Heart right ventricle (tissue), 16 donors: ENCODE results near the gene MSANTD1. TPM values are rescaled to one million over a fixed set of nuclear protein-coding genes. Genes with fewer than 3 reads are reported as not detected.

Source experiments
- ATAC-seq, 8 donors: fragments of 200-7000 bp; cut with Tn5 transposase; one replicate each; pipeline ENCODE4 v1.9.1; 2020; ENCODE audit warnings: mild to moderate bottlenecking in 8 of 8, moderate library complexity in 8 of 8, moderate number of reproducible peaks in 1 of 8
- DNase-seq, 2 donors: peaks; one replicate each; pipeline ENCODE4 v3.0.0-alpha.2; 2020
- H3K27ac ChIP-seq, 10 donors: fragments of 200-600 bp; sonication (generic) in 2 of 10; one replicate each; pipeline versions ENCODE4 v1.5.0 to v1.8.0; 2020 to 2022; ENCODE audit warnings: mild to moderate bottlenecking in 3 of 10
- H3K27me3 ChIP-seq, 7 donors: fragments of 200-600 bp; one replicate each; pipeline ENCODE4 v1.8.0; 2021 to 2022; ENCODE audit warnings: mild to moderate bottlenecking in 2 of 7
- H3K36me3 ChIP-seq, 9 donors: fragments of 200-600 bp; sonication (generic) in 1 of 9; one replicate each; pipeline versions ENCODE4 v1.5.0 to v1.8.0; 2020 to 2022; ENCODE audit warnings: mild to moderate bottlenecking in 2 of 9
- H3K4me1 ChIP-seq, 9 donors: fragments of 200-600 bp; sonication (generic) in 1 of 9; one replicate each; pipeline versions ENCODE4 v1.5.0 to v1.8.0; 2020 to 2022; ENCODE audit warnings: mild to moderate bottlenecking in 4 of 9
- H3K4me3 ChIP-seq, 10 donors: fragments of 200-600 bp; sonication (generic) in 2 of 10; one replicate each; pipeline versions ENCODE4 v1.5.0 to v1.8.0; 2020 to 2022; ENCODE audit warnings: mild to moderate bottlenecking in 7 of 10, moderate library complexity in 2 of 10
- H3K9me3 ChIP-seq, 11 donors: fragments of 200-600 bp in 10 of 11; sonication (generic) in 2 of 11; one replicate each; pipeline versions ENCODE4 v1.5.0 to v1.8.0; 2013 to 2022; ENCODE audit warnings: mild to moderate bottlenecking in 2 of 11, control low read depth in 1 of 11, moderate library complexity in 1 of 11
- CTCF ChIP-seq, 9 donors: fragments of 200-600 bp; sonication (generic) in 2 of 9; IDR thresholded peaks; one replicate each; pipeline versions ENCODE4 v1.5.0 to v1.8.0; 2021 to 2022; ENCODE audit warnings: antibody characterized with exemption in 9 of 9, mild to moderate bottlenecking in 5 of 9, moderate library complexity in 1 of 9
- WGBS, 2 donors: extraction: QIAGEN DNeasy Blood & Tissue Kit; methylation state at CpG; one replicate each; pipeline ENCODE4 v1.1.7; 2013; ENCODE audit warnings: inconsistent platforms in 1 of 2; 5-methylcytosine and 5-hydroxymethylcytosine counted together
- intact Hi-C, 10 donors: fragments of 100-400 bp; cut with DNase I; formaldehyde crosslinking; loops; one replicate each; pipeline versions ENCODE4 v1.11.1 to v1.14.2; 2022
- polyA plus RNA-seq, 2 donors: library from polyadenylated mRNA; stranded (reverse); fragments of 200-250 nt; gene quantifications; one replicate each; pipeline ENCODE4 v1.2.3, GENCODE V29; 2013
- total RNA-seq, 10 donors: library from RNA; stranded (reverse); fragmentation: NEBNext Ultra II Directional in 3 of 10; extraction: Animal tissue kit (Norgen Biotek cat#: 25700) in 3 of 10; gene quantifications; one replicate each; pipeline versions ENCODE4 v1.2.1 to v1.2.4, GENCODE V29; 2021 to 2023
- donor health status: Arrhythmogenic right ventricular cardiomyopathy.
- donor health status: ischemic (EF 13 %, LVEDD 7.1; RV severe dilation, severe dysfunction).
- donor health status: healthy with polysubstance abuse.
- donor health status: DM: no; HTN: yes; CAD: no.
- donor health status: DM: no; HTN: no; CAD: no.
- donor health status: ischemic (EF 25% LVEDD 6.9; RV normal size, moderate dysfunction).
- donor health status: ischemic (EF 25% LVEDD 5.7; RV mildly dilated, moderate dysfunction).
- donor health status: healthy.
- donor health status: DM: yes; HTN: yes; CAD: no.
- donor health status: Ischemic cardiomyopathy.
- donor health status: ischemic (EF 35%, LVEDD 5.7; RV mildly dilated, moderate dysfunction).
- donor health status: nonischemic (EF 11% LVEDD 7.7; RV severe dilation, severe dysfunction).
- donor health status: DM: yes; HTN: yes; CAD: no.
- donor health status: PGD.
- donor health status: ischemic (EF 29% LVEDD 5.4; RV normal size, mild dysfunction).
- donor health status: nonischemic (EF 23%, LVEDD 6.1; RV moderate dilation, normal function).

The MSANTD1 gene
- total and polyA plus RNA-seq, 12 donors: 0.25 to 1.2 (median 0.41) TPM

- DNase-seq (no peak), ATAC-seq (no peak)
- no peak for TF ChIP-seq CTCF (IDR thresholded peaks at IDR 0.05)
- Histone ChIP-seq H3K27ac (no peak overlapping the region), H3K9me3 (no peaks in the 10 kb centered on the region), H3K4me3 (no peak overlapping the region), H3K27me3 (no peaks in the 10 kb centered on the region), H3K36me3 (peaks cover 0 to 3% (median 0%) of the 10 kb centered on the region in 9 donors), H3K4me1 (no peaks in the 10 kb centered on the region)
- WGBS, 2 donors: 90 to 91% methylated on average over 14 of the region's 14 CpGs
- intact Hi-C loops: no loop called here
These were observed 1.5 kb downstream of the MSANTD1 start for GRCh38 chr4:3250438-3250955.

DNA sequence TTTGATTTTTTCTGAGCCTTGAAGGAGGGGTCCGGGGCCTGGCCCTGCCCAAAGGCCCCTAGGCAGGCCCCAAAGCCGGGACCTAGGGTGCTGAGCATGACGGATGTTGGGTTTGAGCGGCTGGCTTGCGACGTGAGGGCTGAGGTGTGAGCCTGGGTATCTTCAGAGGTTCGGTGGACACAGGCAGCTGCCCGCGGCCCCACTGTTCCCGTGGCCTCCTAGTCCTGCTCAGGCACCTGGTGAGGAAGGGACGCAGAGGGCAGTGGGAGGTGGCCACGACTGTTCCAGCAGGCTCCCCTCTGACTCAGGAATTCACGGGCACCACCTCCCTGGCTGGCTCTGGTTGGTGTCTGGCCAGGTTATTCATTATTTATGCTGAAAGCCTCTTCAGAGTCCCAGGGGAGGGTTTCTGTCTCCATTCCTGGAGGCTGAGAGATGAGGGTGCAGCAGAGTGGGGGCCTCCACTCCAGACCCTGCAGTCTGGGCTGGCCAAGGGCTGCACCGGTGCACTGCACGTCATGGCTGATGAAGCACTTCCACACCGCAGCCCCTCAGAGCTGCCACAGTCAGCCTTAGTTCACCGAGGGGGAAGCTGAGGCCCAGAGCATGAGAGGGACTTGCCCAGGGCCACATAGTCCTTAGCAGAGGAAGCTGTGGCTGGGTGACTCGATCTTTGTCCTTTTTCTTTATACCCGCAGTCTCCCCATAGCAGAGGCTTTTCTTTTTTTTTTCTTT, 2.2 kb downstream of the MSANTD1 start:
- no peak for TF ChIP-seq CTCF (IDR thresholded peaks at IDR 0.05)
- intact Hi-C loops: no loop called here
- Histone ChIP-seq H3K27me3 (no peaks in the 10 kb centered on the region), H3K27ac (no peak overlapping the region), H3K4me1 (no peaks in the 10 kb centered on the region), H3K36me3 (peaks cover 0 to 3% (median 0%) of the 10 kb centered on the region in 9 donors), H3K9me3 (no peaks in the 10 kb centered on the region), H3K4me3 (no peak overlapping the region)
- DNase-seq: no peak
- ATAC-seq: no peak
- 94 to 96% methylated on average over 19 of the region's 19 CpGs for WGBS, 2 donors

DNA sequence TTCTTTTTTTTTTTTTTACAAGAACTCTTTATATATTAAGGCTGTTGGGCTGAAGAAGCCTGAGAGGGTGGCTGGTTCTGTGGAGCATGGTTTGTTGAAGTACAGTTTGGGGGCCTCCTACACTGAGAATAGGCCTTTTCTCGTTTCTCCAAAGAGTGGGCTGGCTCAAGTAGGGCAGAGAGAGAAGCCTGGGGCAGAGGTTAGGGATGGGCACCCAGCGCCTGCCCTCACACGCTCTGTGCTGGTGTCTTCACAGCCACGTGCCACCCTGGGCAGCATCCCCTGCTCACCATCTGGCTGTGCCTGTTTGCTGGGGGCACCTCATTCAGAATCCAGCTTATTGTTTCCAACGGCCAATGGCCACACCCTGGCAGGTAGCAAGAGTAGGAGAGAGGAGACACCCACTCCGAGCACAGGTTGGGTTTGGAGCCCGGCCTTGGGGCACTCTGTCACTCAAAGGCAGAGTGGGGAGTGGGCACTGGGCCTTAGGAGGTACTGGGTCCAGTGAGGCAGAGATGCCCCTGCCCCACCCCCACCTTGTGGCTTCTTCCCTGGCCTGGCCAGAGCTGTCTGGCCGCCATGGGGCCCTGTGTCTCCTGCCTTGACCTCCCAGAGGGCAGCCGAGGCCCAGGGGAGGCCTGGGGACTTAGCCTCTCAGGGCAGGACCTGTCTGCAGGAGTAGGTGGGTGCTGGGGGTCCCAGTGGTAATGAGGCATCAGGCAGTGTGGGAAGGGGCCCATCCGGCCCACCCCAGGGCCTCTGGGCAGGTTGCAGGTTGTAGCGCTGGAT, 2.9 kb downstream of the MSANTD1 start:
- WGBS, 2 donors: 95 to 96% methylated on average over 11 of the region's 11 CpGs

More for the DNA sequence above, 2.9 kb downstream of the MSANTD1 start:
- DNase-seq (no peak), ATAC-seq (no peak)
- H3K27ac ChIP-seq: no peak overlapping the region
- H3K36me3 ChIP-seq: peaks cover 0 to 3% (median 0%) of the 10 kb centered on the region in 9 donors
- intact Hi-C loops: no loop called here
- H3K4me1 ChIP-seq: no peaks in the 10 kb centered on the region
- H3K27me3 ChIP-seq: no peaks in the 10 kb centered on the region
- H3K9me3 ChIP-seq: no peaks in the 10 kb centered on the region
- no peak overlapping the region for H3K4me3 ChIP-seq
- no peak for TF ChIP-seq CTCF (IDR thresholded peaks at IDR 0.05)
